NCI-H526 (cell line): ENCODE results near the gene RNF123.

Experiments used
- DNase-seq, 2 experiments: peaks; one replicate each; lab custom pipeline; 2025; lab: John Stamatoyannopoulos, UW

Gene RNF123

GRCh38 chr3:49703443-49703927 is 14.1 kb downstream of the RNF123 start:
- DNase-seq: peak; percentile 22 to 79

- no peak for DNase-seq
These were observed 14.6 kb downstream of the RNF123 start for GRCh38 chr3:49703956-49704355.

- no peak for DNase-seq
These were observed 15.3 kb downstream of the RNF123 start for GRCh38 chr3:49704629-49705028.

- DNase-seq: no peak
These were observed 16.1 kb downstream of the RNF123 start for GRCh38 chr3:49705390-49705960.

- no peak for DNase-seq
These were observed 17.2 kb downstream of the RNF123 start for GRCh38 chr3:49706456-49707112.

GRCh38 chr3:49707113-49707480 is 17.7 kb downstream of the RNF123 start:
- no peak for DNase-seq

- no peak for DNase-seq
These were observed 20.5 kb downstream of the RNF123 start for GRCh38 chr3:49709852-49710251.

GRCh38 chr3:49711489-49711888 is 22.1 kb downstream of the RNF123 start:
- DNase-seq: no peak

GRCh38 chr3:49712166-49712565 is 22.8 kb downstream of the RNF123 start:
- DNase-seq: no peak

- DNase-seq: no peak
These were observed 23.4 kb downstream of the RNF123 start for GRCh38 chr3:49712631-49713317.

GRCh38 chr3:49713336-49714105 is 24.2 kb downstream of the RNF123 start:
- no peak for DNase-seq

- DNase-seq: no peak
These were observed 25.6 kb downstream of the RNF123 start for GRCh38 chr3:49714728-49715550.

- no peak for DNase-seq
These were observed 26.3 kb downstream of the RNF123 start for GRCh38 chr3:49715611-49716121.

- DNase-seq: no peak
These were observed 26.8 kb downstream of the RNF123 start for GRCh38 chr3:49716169-49716568.

GRCh38 chr3:49716691-49717210 is 27.4 kb downstream of the RNF123 start:
- DNase-seq: no peak

- DNase-seq: no peak
These were observed 28.0 kb downstream of the RNF123 start for GRCh38 chr3:49717211-49717958.

GRCh38 chr3:49717959-49718857 is 28.9 kb downstream of the RNF123 start:
- no peak for DNase-seq

GRCh38 chr3:49718858-49719213 is 29.5 kb downstream of the RNF123 start:
- DNase-seq: peak in 1 of 2 experiments; percentile 35

GRCh38 chr3:49719214-49719884 is 30.0 kb downstream of the RNF123 start, which contains the start of gene AMIGO3:
Gene AMIGO3, minus strand, starts transcription at chr3:49719684. Its CDS starts 219 bp downstream, at chr3:49719465.
- peak; percentile 73 to 96 for DNase-seq
